Stimulated activated CD4-positive, alpha-beta T cell treated with anti-CD3 and anti-CD28 coated beads, TNF-alpha, amount 100 ng/mL, for 1 hour (primary cell): ENCODE measurements around the gene METTL1.
"Not testable (repeated sequence)": the region's sequence is repeated elsewhere in the genome, so short reads cannot be mapped to it uniquely, and the experiment has no call there.

Experiments
- DNase-seq, 3 donors: peaks; one replicate each; pipeline ENCODE4 v3.0.0-alpha.2; 2020; ENCODE audit warnings: low read depth in 3 of 3, low spot score in 1 of 3

METTL1 gene

DNA sequence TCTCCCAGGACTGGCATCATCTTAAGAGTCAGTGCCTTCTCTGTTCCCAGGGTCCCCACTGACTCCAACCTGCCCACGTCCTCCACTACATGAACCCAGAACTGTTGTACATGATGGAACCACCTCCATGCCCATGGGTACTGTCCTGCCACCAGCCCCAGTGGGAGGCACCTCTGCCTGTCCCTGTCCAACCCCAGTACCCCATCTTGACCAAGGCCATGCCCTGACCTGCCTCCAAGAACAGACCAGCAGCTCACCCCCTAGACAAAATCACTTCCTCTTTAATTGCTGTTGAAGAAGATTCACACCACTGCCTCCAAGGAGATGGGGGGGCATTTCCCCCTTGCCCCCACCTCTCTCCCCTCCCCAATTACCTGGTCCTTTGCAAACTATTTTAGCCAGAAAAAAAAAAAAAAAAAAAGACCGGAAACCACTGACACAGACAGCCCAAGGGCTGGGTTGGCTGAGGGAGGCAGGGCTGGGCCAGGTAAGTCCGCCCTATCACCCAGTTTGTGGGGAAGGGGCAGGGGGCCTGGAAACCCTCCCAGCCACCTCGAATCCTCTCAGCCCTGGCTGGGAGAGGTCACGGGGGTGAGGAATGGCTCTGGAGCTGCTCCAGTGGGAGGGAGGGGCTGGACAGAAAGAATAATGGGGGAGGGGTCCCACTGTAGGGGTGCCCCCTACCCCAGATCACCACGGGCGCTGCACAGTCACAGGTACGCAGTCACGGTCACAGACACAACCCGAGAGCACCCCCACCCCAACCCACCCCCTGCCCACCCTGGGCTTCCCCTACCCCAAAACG is 46.8 kb downstream of the METTL1 start:
- DNase-seq: no peak

DNA sequence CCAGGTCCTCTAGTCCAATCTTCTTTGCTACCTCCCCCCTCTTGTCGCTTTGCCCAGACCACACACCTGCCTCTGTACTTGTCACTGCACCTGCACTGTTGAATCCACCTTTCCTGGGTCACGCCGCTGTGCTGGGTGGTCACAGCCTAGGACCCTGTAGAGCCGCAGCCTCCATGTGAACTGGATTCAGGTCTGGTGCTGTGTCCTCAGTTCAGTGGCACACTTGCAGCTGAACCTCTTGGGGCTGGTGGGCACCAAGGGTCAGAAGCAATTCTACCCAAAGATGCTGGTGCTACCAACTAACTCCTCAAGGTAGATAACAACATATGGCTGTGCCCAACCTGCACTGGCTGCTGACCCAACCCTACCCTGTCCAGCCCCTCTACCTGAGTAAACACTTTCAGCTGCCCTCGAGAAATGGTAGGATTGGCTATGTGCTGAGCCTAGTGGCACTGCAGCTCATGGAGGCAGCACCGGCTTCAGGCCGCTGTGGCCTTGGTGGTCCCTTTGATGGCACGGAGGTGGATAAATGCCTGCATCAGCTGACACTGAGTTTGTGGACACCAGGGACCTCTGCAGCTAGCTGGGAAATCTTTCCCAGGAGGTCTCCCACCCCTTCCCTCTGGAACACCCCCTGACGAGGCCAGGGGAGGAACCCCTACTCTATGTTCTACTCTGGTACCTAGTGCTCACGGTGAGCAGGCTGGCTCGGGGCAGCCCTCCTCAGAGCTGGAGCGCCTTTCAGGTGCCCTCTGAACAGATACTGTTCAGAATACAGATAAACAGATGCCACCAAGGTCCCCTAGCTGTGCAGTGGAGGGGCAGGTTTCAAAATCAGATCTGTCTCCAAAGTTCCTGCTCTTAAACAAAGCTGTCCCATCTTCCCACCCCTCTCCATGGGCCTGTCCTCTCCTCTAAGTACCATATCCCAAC is 47.6 kb downstream of the METTL1 start:
- DNase-seq: no peak

DNA sequence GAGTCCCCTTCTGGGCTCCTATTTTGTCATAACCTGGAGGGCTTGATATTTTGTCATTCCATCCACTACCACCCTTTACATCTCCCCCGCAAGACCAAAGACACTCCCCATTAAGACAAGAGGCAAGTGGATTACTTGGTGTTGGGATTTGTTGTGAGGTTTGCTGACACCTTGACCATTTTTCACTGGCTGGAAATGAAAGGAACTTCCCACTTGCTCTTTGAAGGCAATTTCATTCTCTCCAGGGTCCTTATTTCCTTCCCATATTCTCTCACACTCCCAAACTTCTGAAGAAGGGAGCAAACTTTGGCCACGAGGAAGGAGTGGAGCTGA is 48.3 kb downstream of the METTL1 start:
- no peak for DNase-seq

DNA sequence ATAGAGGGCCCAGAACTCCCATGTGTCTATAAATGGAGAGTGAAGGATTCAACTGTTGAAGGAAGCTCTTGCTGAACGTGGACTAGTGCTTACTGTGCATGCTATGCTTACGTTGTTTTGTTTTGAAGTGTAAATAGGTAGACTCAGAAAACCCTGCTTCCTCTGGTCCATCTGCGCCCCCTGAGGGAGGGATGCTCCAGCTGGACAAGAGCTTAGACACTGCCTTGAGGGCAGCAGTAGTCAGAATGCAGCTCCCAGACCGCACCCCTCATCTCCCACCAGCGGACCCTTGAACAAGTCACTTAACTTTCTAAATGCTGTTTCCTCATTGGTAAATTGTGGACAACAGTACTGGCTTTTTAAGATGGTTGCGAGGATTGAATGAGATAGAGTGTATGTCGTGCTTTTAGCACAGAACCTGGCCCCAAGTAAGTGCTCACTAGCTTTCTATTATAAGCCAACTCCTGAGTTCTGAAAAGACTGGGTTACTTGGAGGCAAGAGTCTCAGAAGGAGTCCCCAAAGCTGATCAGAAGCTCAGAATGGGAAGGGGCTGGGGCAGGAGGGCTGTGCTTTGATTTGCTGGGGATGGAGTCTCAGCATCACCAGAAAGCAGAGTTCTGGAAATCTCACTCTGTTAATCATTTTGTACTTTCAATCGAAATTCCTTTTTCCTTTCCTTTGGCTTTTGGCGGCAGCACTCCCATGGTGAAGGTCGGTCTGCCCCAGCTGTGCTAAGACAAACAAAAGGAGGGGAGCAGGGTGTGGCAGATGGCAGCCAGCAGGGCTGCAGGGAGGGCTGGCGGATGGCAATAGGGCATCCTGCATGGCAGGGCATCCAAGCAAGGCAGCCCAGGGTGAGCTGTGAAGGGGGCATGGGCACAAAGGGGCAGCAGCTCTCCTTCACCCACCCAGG is 48.9 kb downstream of the METTL1 start:
- no peak for DNase-seq

- not testable (repeated sequence) for DNase-seq
Observed at GRCh38 chr12:57721846-57722608, 49.9 kb downstream of the METTL1 start.

GRCh38 chr12:57720606-57721595 is 51.0 kb downstream of the METTL1 start:
- no peak for DNase-seq

GRCh38 chr12:57719777-57720605 is 51.9 kb downstream of the METTL1 start:
- no peak for DNase-seq

- no peak for DNase-seq
Observed at GRCh38 chr12:57718641-57719528, 53.0 kb downstream of the METTL1 start.
